HFF-Myc (cell line): ENCODE data around the gene MED27.

Source experiments
- DNase-seq: peaks from one replicate; pipeline ENCODE4 v3.0.0-alpha.2; 2011; ENCODE audit warnings: low read depth; ENCODE audit errors: extremely low read depth
- H3K4me3 ChIP-seq: replicated peaks from 2 replicates; pipeline ENCODE4 v1.5.1; 2011; ENCODE audit warnings: low read depth, mild to moderate bottlenecking, control low read depth, low read length
- TF ChIP-seq, protein P1 (sequence below): IDR thresholded peaks from 2 replicates; pipeline ENCODE4 v1.5.1; 2012; ENCODE audit warnings: mild to moderate bottlenecking, low read depth, low read length, control low read depth; ENCODE audit errors: missing control alignments

The MED27 gene

GRCh38 chr9:132020820-132021510, 58.7 kb downstream of the MED27 start:
- TF ChIP-seq, protein P1, sequence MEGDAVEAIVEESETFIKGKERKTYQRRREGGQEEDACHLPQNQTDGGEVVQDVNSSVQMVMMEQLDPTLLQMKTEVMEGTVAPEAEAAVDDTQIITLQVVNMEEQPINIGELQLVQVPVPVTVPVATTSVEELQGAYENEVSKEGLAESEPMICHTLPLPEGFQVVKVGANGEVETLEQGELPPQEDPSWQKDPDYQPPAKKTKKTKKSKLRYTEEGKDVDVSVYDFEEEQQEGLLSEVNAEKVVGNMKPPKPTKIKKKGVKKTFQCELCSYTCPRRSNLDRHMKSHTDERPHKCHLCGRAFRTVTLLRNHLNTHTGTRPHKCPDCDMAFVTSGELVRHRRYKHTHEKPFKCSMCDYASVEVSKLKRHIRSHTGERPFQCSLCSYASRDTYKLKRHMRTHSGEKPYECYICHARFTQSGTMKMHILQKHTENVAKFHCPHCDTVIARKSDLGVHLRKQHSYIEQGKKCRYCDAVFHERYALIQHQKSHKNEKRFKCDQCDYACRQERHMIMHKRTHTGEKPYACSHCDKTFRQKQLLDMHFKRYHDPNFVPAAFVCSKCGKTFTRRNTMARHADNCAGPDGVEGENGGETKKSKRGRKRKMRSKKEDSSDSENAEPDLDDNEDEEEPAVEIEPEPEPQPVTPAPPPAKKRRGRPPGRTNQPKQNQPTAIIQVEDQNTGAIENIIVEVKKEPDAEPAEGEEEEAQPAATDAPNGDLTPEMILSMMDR = no peak
- H3K4me3 ChIP-seq = no peak overlapping the region
- no peak for DNase-seq

GRCh38 chr9:132020272-132020671, 59.4 kb downstream of the MED27 start:
- DNase-seq = no peak
- no peak overlapping the region for H3K4me3 ChIP-seq
- TF ChIP-seq, protein P1 = no peak

DNA sequence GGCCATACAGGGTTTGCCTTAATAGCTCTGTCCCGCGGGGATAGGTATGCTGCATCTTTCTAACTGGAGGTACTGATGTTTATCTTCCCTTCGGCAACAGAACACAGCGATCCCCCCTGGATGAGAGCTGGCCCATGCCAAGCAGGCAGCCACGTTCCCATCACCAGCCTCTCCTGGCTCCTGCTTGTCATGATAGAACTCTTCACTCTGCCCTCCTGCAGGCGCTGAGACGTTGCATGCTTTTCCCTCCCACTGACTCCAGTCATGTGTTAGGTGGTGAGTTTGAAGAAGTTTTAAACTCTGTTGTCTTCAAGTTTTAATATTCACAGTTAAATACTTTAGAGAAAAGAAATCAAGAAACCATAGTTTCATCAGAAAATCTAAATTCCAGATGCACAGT, 60.0 kb downstream of the MED27 start:
- no peak for DNase-seq
- TF ChIP-seq, protein P1 = no peak
- H3K4me3 ChIP-seq = no peak overlapping the region

DNA sequence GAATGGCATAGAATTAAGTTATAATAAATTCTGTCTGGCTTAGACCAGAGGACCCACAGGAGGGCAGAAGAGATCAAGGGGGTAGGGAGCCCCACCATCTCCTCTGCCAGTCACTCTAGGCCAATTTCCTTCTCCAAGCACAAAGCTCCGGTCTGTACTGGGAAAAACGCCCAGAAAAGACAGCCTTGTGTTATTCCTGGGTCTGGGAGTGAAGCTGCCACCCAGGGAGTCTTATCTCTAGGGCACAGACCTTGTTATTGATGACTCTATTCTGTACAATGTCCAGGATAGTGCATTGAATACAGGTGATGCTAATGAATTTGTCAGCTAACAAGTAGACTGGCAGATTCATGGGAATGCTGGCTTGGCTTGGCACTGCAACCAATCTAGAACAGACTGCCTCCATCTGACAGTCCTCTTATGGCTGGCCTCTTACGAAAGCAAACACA, 60.7 kb downstream of the MED27 start:
- TF ChIP-seq, protein P1 = no peak
- no peak overlapping the region for H3K4me3 ChIP-seq
- DNase-seq = no peak

- no peak for DNase-seq
- TF ChIP-seq, protein P1 = no peak
- H3K4me3 ChIP-seq = no peak overlapping the region
Measured at GRCh38 chr9:132016456-132016855, 63.2 kb downstream of the MED27 start.

DNA sequence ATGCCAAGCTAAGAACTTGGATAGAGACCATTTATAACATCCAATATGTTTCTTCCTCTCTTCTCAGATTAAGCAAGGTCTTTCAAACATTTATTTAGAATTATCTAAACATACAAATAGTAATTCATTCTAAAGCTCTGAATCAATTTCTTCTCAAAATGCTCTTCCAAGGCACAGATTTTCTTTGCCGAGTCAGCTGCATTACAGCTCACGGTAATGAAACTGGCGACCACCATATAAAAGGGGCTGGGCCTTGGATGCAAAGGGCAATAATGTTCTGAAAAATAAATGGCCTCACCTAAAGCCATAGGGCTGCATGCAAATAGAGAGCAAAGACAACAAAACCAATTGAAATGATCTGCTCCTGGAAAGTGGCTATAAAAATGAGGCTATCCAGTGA, 63.8 kb downstream of the MED27 start:
- no peak for DNase-seq
- H3K4me3 ChIP-seq = no peak overlapping the region
- TF ChIP-seq, protein P1 = no peak

GRCh38 chr9:132014218-132014805, 65.4 kb downstream of the MED27 start:
- no peak for DNase-seq
- TF ChIP-seq, protein P1 = no peak
- no peak overlapping the region for H3K4me3 ChIP-seq
